DND-41 (cell line): Measurements from ENCODE around the gene CRISPLD2.

ENCODE experiments used
- ATAC-seq: fragments of 200-7000 bp; cut with Tn5 transposase; 3 replicates; pipeline ENCODE4 v1.9.1; 2021; ENCODE audit warnings: low read depth; ENCODE audit not compliant: insufficient read depth
- DNase-seq: peaks from one replicate; pipeline ENCODE4 v3.0.0-alpha.2; 2020
- H2AFZ ChIP-seq: 2 replicates; pipeline ENCODE4 v1.6.0; 2012; ENCODE audit warnings: low read depth, low read length
- H3K27ac ChIP-seq: 2 replicates; pipeline ENCODE4 v1.5.1; 2012; ENCODE audit warnings: low read length, inconsistent platforms
- H3K27me3 ChIP-seq: fragments of 200-600 bp; sonication (generic); 2 replicates; pipeline ENCODE4 v1.6.0; 2012; ENCODE audit warnings: low read length, mild to moderate bottlenecking, inconsistent platforms; ENCODE audit not compliant: insufficient read depth, poor library complexity
- H3K36me3 ChIP-seq: 2 replicates; pipeline ENCODE4 v1.5.1; 2012; ENCODE audit warnings: low read length, inconsistent platforms; ENCODE audit not compliant: insufficient read depth
- H3K4me1 ChIP-seq: 2 replicates; pipeline ENCODE4 v1.5.1; 2012; ENCODE audit warnings: mild to moderate bottlenecking, low read length; ENCODE audit not compliant: insufficient read depth
- H3K4me2 ChIP-seq: 2 replicates; pipeline ENCODE4 v1.6.0; 2012; ENCODE audit warnings: mild to moderate bottlenecking, moderate library complexity, low read length, inconsistent platforms; ENCODE audit not compliant: insufficient read depth
- H3K4me3 ChIP-seq, 2 experiments: fragments of 200-600 bp in 1 of 2; shearing (Covaris generic) in 1 of 2; 2 replicates each; pipeline ENCODE4 v1.5.1; 2012 to 2016; ENCODE audit warnings: inconsistent platforms in 2 of 2, low read length in 2 of 2, mild to moderate bottlenecking in 2 of 2, low read depth in 1 of 2, moderate library complexity in 1 of 2
- H3K79me2 ChIP-seq: 2 replicates; pipeline ENCODE4 v1.6.0; 2012; ENCODE audit warnings: low read length, inconsistent platforms; ENCODE audit not compliant: insufficient read depth
- H3K9ac ChIP-seq: 2 replicates; pipeline ENCODE4 v1.6.0; 2012; ENCODE audit warnings: low read depth, mild to moderate bottlenecking, inconsistent platforms, low read length, moderate library complexity
- H3K9me3 ChIP-seq: 2 replicates; pipeline ENCODE4 v1.5.1; 2012; ENCODE audit warnings: low read length, moderate library complexity, mild to moderate bottlenecking, inconsistent platforms; ENCODE audit not compliant: insufficient read depth, severe bottlenecking
- H4K20me1 ChIP-seq: 2 replicates; pipeline ENCODE4 v1.6.0; 2012; ENCODE audit warnings: low read length; ENCODE audit not compliant: insufficient read depth
- CTCF ChIP-seq: IDR thresholded peaks from 2 replicates; pipeline ENCODE4 v1.5.1; 2012; ENCODE audit warnings: borderline replicate concordance, low read length, moderate library complexity, mild to moderate bottlenecking; ENCODE audit not compliant: poor library complexity, severe bottlenecking; ENCODE audit errors: extremely low read depth
- EZH2 ChIP-seq: IDR thresholded peaks from 3 replicates; pipeline ENCODE4 v1.6.1; 2012; ENCODE audit warnings: borderline replicate concordance, low read depth, mild to moderate bottlenecking, moderate library complexity, low read length, inconsistent platforms; ENCODE audit not compliant: severe bottlenecking

Gene CRISPLD2

GRCh38 chr16:84947022-84947421 is 127.2 kb downstream of the CRISPLD2 start:
- peaks cover 7% of the 10 kb centered on the region for H3K27me3 ChIP-seq
- no peak overlapping the region for H3K27ac ChIP-seq
- ATAC-seq (no peak), DNase-seq (no peak)
- no peaks in the 10 kb centered on the region for H3K36me3 ChIP-seq
- TF ChIP-seq CTCF (no peak), EZH2 (no peak)
- no peak overlapping the region for H3K9ac ChIP-seq
- no peaks in the 10 kb centered on the region for H3K4me1 ChIP-seq
- H3K79me2 ChIP-seq: no peaks in the 10 kb centered on the region
- H4K20me1 ChIP-seq: peaks cover 6% of the 10 kb centered on the region; the same call in 1 of the 2 replicates
- no peak overlapping the region for H2AFZ ChIP-seq
- H3K4me3 ChIP-seq: no peak overlapping the region
- no peaks in the 10 kb centered on the region for H3K9me3 ChIP-seq
- no peak overlapping the region for H3K4me2 ChIP-seq

GRCh38 chr16:84947996-84948850 is 128.4 kb downstream of the CRISPLD2 start:
- H3K27me3 ChIP-seq: peaks cover 7% of the 10 kb centered on the region
- peaks cover 9% of the 10 kb centered on the region for H4K20me1 ChIP-seq
- DNase-seq (no peak), ATAC-seq (no peak)
- no peaks in the 10 kb centered on the region for H3K9me3 ChIP-seq
- no peaks in the 10 kb centered on the region for H3K36me3 ChIP-seq
- TF ChIP-seq EZH2 (no peak), CTCF (no peak)
- no peak overlapping the region for H3K4me2 ChIP-seq
- no peak overlapping the region for H3K27ac ChIP-seq
- no peaks in the 10 kb centered on the region for H3K4me1 ChIP-seq
- no peak overlapping the region for H2AFZ ChIP-seq
- no peak overlapping the region for H3K9ac ChIP-seq
- H3K79me2 ChIP-seq: no peaks in the 10 kb centered on the region
- H3K4me3 ChIP-seq: no peak overlapping the region

GRCh38 chr16:84948851-84949610 is 129.2 kb downstream of the CRISPLD2 start:
- Histone ChIP-seq H3K36me3 (no peaks in the 10 kb centered on the region), H4K20me1 (peaks cover 9% of the 10 kb centered on the region), H3K9me3 (no peaks in the 10 kb centered on the region), H2AFZ (no peak overlapping the region), H3K9ac (no peak overlapping the region), H3K4me3 (no peak overlapping the region), H3K27me3 (peaks cover 7% of the 10 kb centered on the region), H3K4me1 (no peaks in the 10 kb centered on the region), H3K79me2 (no peaks in the 10 kb centered on the region), H3K4me2 (no peak overlapping the region), H3K27ac (no peak overlapping the region)
- no peak for ATAC-seq
- DNase-seq: no peak
- TF ChIP-seq EZH2: no peak
- TF ChIP-seq CTCF: no peak
